Esophagus muscularis mucosa (tissue), 4 donors: ENCODE data around the gene RAB5A. TPM values are rescaled to one million over a fixed set of nuclear protein-coding genes. Genes with fewer than 3 reads are reported as not detected.

Source experiments
- DNase-seq: peaks from one replicate; pipeline ENCODE4 v3.0.0-alpha.2; 2017; ENCODE audit errors: extremely low spot score
- H3K27ac ChIP-seq, 4 donors: fragments of 200-600 bp; sonication (generic); replicated peaks in 1 of 4; 1 replicate in 3 of 4; 2 replicates in 1 of 4; pipeline ENCODE4 v1.5.1; 2016 to 2019; ENCODE audit warnings: mild to moderate bottlenecking in 1 of 4
- H3K27me3 ChIP-seq, 4 donors: fragments of 200-600 bp; sonication (generic); one replicate each; pipeline versions ENCODE4 v1.5.1 to v1.6.0; 2016 to 2019
- H3K36me3 ChIP-seq, 4 donors: fragments of 200-600 bp; sonication (generic); one replicate each; pipeline ENCODE4 v1.5.1; 2016 to 2019
- H3K4me1 ChIP-seq, 4 donors: fragments of 200-600 bp; sonication (generic); one replicate each; pipeline ENCODE4 v1.5.1; 2016 to 2019
- H3K4me3 ChIP-seq, 4 donors: fragments of 200-600 bp; sonication (generic); 1 replicate in 2 of 4; 2 replicates in 2 of 4; pipeline ENCODE4 v1.5.1; 2016 to 2019; ENCODE audit warnings: mild to moderate bottlenecking in 4 of 4, moderate library complexity in 1 of 4
- H3K9me3 ChIP-seq, 4 donors: fragments of 200-600 bp; sonication (generic); 1 replicate in 3 of 4; 2 replicates in 1 of 4; pipeline ENCODE4 v1.5.1; 2016 to 2019
- CTCF ChIP-seq, 3 experiments: fragments of 200-600 bp in 2 of 3; fragments of 450-650 bp in 1 of 3; sonication (generic) in 2 of 3; IDR thresholded peaks; one replicate each; pipeline ENCODE4 v1.5.1; 2017 to 2019; ENCODE audit warnings: antibody characterized with exemption in 3 of 3, mild to moderate bottlenecking in 2 of 3, moderate library complexity in 1 of 3
- EP300 ChIP-seq: sonication (generic); formaldehyde crosslinking; IDR thresholded peaks from one replicate; pipeline ENCODE4 v1.6.1; 2017; ENCODE audit warnings: antibody characterized with exemption
- POLR2A ChIP-seq: fragments of 450-650 bp; IDR thresholded peaks from one replicate; pipeline ENCODE4 v1.6.1; 2017; ENCODE audit warnings: antibody characterized with exemption, moderate library complexity, mild to moderate bottlenecking, low read depth
- POLR2AphosphoS5 ChIP-seq, 2 donors: sonication (generic); formaldehyde crosslinking; IDR thresholded peaks; one replicate each; pipeline ENCODE4 v1.6.1; 2017; ENCODE audit warnings: antibody characterized with exemption in 2 of 2
- WGBS: methylation state at CpG from one replicate; pipeline ENCODE4 v1.1.5; 2018; 5-methylcytosine and 5-hydroxymethylcytosine counted together
- intact Hi-C: fragments of 100-400 bp; cut with DNase I; formaldehyde crosslinking; loops from one replicate; pipeline ENCODE4 v1.15.1; 2023
- total RNA-seq, 4 donors: library from RNA; depleted of rRNA; stranded (reverse); fragments of >200 nt; gene quantifications; one replicate each; pipeline versions ENCODE4 v1.1.0 to v1.2.1, GENCODE V29; 2016

The RAB5A gene
- total RNA-seq, 4 donors from 2014 or later: 74.8 to 92.1 (median 76.4) TPM

DNA sequence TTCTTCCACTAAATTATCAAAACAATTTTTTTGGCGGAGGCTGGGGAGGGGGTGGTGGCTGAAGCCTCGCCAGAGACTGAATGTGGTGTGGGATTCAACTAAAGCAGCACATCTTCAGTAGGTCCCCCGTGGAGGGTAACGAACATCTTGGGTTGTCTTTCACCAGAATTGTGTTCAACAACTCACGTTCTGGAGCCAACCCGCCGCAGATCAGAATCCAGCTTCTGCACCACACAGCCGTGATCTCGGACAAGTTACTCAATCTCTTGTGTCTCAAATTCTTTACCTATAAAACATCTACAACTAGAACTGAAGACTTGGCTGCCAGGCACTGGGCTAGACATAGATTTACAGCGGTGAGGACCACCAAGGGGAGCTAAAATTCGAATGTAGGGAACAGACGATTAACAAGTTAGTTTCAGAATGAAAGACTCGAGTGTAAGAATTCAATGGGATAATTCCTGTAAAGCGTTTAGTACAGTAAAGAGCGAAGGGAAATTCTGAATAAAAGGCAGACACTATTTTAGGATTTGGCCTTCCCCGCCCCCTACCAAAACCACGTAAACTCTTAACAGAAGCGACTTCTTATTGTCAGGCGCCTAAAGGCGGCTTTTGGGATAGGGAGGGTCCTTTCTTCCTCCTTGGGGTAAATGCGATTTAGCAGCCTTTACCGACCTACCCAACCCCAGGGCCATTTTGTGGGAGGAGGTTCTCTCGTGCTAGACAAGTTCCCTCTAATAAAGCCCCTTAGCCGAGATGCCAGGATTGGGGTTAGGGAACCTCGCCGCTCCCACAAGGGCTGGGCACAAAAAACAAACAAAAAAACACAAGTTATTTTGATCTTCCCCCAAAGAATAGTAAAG lies 697 bp upstream of the RAB5A start:
- no peak for TF ChIP-seq CTCF (IDR thresholded peaks at IDR 0.05)
- no peak for TF ChIP-seq EP300
- no peak for TF ChIP-seq POLR2A
- TF ChIP-seq POLR2AphosphoS5 (IDR thresholded peaks at IDR 0.05): no peak
- DNase-seq: no peak
- Histone ChIP-seq H3K36me3 (peaks cover 0 to 6% (median 1%) of the 10 kb centered on the region in 4 donors), H3K27ac (peak overlapping the region; percentile 93 to 99 (median 98)), H3K27me3 (no peaks in the 10 kb centered on the region), H3K9me3 (no peaks in the 10 kb centered on the region), H3K4me3 (peak overlapping the region; percentile 80 to 97 (median 95)), H3K4me1 (peaks cover 23 to 40% (median 38%) of the 10 kb centered on the region in 4 donors)
- WGBS: 47% methylated on average over 26 of the region's 26 CpGs
- intact Hi-C loops: loop anchor here (2.0 kb wide), 2 partner anchors 95 to 241 kb away; partner anchors contain the start of genes KAT2B and SGO1

GRCh38 chr3:19947549-19948225 lies 790 bp downstream of the RAB5A start:
- intact Hi-C loops: loop anchor here (2.0 kb wide), 2 partner anchors 93 to 239 kb away; partner anchors contain the start of genes KAT2B and SGO1
- H3K4me1 ChIP-seq: peaks cover 24 to 53% (median 51%) of the 10 kb centered on the region in 4 donors
- 1% methylated on average over 18 of the region's 30 CpGs for WGBS
- H3K36me3 ChIP-seq: peaks cover 0 to 20% (median 12%) of the 10 kb centered on the region in 4 donors
- TF ChIP-seq EP300: no peak
- TF ChIP-seq CTCF (IDR thresholded peaks at IDR 0.05): peak in 1 of 3 experiments; percentile 14
- peak in 1 of 2 donors; percentile 3 for TF ChIP-seq POLR2AphosphoS5 (IDR thresholded peaks at IDR 0.05)
- no peak for TF ChIP-seq POLR2A
- H3K27ac ChIP-seq: peak overlapping the region; percentile 93 to 99 (median 98)
- no peak for DNase-seq
- no peaks in the 10 kb centered on the region for H3K27me3 ChIP-seq
- H3K9me3 ChIP-seq: no peaks in the 10 kb centered on the region
- peak overlapping the region; percentile 80 to 97 (median 95) for H3K4me3 ChIP-seq

GRCh38 chr3:19948226-19948591 lies 1.3 kb downstream of the RAB5A start:
- no peak for DNase-seq
- Histone ChIP-seq H3K9me3 (no peaks in the 10 kb centered on the region), H3K27me3 (no peaks in the 10 kb centered on the region), H3K36me3 (peaks cover 0 to 24% (median 14%) of the 10 kb centered on the region in 4 donors), H3K27ac (peak overlapping the region; percentile 93 to 99 (median 98)), H3K4me1 (peaks cover 26 to 58% (median 56%) of the 10 kb centered on the region in 4 donors), H3K4me3 (peak overlapping the region; percentile 80 to 97 (median 95))
- WGBS: 14% methylated on average over 2 of the region's 2 CpGs
- TF ChIP-seq POLR2AphosphoS5 (IDR thresholded peaks at IDR 0.05) (no peak), CTCF (IDR thresholded peaks at IDR 0.05) (no peak), EP300 (no peak), POLR2A (no peak)
- intact Hi-C loops: no loop called here

- intact Hi-C loops: no loop called here
- peaks cover 26 to 73% (median 59%) of the 10 kb centered on the region in 4 donors for H3K4me1 ChIP-seq
- H3K9me3 ChIP-seq: no peaks in the 10 kb centered on the region
- no peak overlapping the region for H3K4me3 ChIP-seq
- 86% methylated on average over 2 of the region's 2 CpGs for WGBS
- H3K36me3 ChIP-seq: peaks cover 0 to 44% (median 30%) of the 10 kb centered on the region in 4 donors
- DNase-seq: no peak
- H3K27me3 ChIP-seq: no peaks in the 10 kb centered on the region
- H3K27ac ChIP-seq: no peak overlapping the region
- TF ChIP-seq CTCF (IDR thresholded peaks at IDR 0.05): no peak
- TF ChIP-seq POLR2A: no peak
- TF ChIP-seq POLR2AphosphoS5 (IDR thresholded peaks at IDR 0.05): no peak
- no peak for TF ChIP-seq EP300
Observed at GRCh38 chr3:19950316-19950715, 3.4 kb downstream of the RAB5A start.
